Measurements from ENCODE around the gene DIPK1C. TPM values are rescaled to one million over a fixed set of nuclear protein-coding genes. Genes with fewer than 3 reads are reported as not detected.

DIPK1C gene
- total RNA-seq, 1 donor from 2014 or later, result not detected

DNA sequence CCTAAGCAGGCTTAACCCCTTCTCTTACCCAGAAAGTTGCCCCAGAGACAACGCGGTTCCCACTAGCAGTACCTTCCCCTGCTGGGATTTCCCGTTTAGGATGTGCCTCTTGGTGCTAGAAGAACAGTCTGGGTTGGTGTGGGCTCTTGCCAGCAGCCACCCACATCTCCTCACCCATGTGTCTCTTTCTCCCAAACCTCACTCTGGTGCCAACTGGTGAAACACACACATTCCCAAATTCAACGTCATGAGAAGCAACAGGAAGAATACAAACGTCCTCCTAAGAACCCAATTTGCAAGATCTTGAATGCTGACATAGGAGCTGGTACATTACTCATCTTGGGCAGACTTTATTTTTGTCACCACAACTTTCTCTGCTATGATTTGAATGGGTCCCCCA, 36.2 kb downstream of the DIPK1C start:
- no peak for DNase-seq (ENCODE audit: low read depth, low spot score)

DNA sequence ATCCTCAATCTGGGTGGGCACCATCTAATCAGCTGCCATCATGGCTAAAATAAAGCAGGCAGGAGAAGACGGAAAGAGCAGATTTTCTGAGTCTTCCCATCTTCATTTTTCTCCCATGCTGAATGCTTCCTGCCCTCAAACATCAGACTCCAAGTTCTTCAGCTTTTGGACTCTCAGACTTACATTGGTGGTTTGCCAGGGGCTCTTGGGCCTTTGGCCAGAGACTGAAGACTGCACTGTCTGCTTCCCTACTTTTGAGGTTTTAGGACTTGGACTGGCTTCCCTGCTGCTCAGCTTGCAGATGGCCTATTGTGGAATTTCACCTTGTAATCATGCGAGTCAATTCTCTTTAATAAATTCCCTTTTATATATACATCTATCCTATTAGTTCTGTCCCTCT, 36.6 kb downstream of the DIPK1C start:
- DNase-seq (ENCODE audit: low read depth, low spot score), result no peak

DNA sequence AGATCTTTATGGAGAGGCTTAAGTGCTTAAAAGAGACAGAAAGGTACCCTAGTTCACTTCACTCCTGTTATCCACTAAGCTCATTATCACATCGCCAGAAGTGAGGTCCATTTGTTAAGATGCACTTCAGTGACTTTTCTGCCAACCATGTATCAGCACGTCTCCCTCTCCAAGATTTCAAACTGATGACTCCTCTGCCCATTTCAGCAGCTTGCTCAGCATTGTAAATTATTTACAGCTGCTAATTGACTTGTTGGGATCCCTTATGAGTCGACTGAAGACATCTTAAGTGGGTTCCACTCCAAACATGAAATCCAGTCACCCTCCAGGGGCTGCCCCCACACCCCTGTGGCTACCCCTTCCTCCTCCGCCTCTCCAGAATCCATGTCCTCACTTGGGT, 37.3 kb downstream of the DIPK1C start:
- DNase-seq (ENCODE audit: low read depth, low spot score), result no peak

DNA sequence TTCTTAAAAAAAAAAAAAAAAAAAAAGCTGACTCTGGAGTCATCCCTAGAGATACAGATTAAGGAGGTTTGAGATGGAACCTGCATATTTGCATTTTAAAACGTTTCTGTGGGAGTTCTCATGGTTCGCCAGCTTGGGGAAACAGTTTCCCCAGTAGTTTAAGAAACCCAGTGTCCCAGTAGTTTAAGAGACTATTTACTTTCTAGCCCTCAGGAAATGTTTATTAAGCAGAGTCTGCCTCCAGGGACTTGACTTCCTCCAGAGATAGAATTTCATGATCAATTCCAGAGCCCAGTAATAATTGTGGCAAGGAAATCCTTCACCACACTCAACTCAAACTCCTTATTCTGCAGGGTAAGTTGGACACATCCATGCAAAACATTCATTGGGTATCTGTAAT, 39.1 kb downstream of the DIPK1C start:
- no peak for DNase-seq (ENCODE audit: low read depth, low spot score)

DNA sequence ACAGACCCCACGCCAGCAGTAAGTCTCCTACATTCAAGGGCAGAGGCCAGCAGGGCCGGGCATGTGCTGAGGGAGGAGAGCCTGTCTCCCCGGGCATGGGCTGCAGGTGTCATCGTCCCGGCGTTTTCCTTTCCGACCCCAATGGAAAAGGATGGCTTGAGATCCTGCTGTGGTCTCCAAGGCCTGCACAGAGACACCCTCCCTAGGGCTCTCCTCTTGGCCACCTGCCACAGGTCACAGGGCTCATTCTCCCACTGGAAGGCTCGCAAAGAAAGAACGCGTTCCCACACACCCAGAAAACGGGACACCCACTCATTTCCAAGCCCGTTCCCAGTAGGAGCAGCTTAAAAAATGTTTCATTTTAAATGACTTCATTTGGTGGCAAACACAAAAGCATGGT, 41.0 kb downstream of the DIPK1C start:
- no peak for DNase-seq (ENCODE audit: low read depth, low spot score)

DNA sequence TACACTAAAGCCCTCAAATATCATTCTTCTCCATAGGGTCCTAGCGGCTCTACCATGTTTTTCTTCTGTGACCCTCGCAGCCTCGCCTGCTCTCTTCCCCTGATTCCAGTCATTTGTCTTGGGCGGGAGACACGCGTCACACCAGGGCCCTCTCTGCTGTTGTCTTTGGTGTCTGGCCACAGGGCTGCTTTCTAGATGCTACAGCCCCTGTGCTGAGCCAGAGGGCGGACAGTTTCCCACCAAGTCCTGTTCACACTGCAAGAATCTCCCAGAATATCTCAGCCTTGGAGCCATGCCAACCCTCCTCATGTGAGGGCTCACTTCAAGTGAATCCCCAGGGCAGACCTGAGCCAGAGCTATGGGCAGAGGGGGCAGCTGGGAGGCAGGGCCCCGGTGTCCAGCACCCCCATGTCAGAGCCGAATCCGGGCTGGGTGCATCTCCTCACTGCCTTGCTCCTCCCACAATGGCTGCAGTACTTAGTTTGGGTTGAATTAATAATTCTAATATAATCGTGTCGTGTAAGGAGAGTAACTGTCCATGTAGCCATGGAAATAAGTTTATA, 42.1 kb downstream of the DIPK1C start:
- DNase-seq (ENCODE audit: low read depth, low spot score), result no peak

DNA sequence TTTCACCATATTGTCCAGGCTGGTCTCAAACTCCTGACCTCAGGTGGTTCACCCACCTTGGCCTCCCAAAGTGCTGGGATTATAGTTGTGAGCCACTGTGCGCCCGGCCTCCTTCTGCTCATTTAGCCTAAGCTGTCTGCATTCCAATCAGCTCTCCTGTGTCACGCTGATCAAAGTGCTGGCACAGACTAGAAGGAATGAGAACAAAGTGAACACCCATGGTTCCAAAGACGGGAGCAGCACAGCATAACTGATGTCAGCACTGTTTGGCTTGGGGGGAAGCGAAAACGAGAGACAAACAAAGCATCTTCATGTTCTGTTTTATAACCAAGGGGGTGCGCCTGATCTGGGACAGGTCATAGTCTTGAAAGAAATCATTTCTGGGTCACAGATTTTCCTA, 43.3 kb downstream of the DIPK1C start:
- DNase-seq (ENCODE audit: low read depth, low spot score), result no peak

DNA sequence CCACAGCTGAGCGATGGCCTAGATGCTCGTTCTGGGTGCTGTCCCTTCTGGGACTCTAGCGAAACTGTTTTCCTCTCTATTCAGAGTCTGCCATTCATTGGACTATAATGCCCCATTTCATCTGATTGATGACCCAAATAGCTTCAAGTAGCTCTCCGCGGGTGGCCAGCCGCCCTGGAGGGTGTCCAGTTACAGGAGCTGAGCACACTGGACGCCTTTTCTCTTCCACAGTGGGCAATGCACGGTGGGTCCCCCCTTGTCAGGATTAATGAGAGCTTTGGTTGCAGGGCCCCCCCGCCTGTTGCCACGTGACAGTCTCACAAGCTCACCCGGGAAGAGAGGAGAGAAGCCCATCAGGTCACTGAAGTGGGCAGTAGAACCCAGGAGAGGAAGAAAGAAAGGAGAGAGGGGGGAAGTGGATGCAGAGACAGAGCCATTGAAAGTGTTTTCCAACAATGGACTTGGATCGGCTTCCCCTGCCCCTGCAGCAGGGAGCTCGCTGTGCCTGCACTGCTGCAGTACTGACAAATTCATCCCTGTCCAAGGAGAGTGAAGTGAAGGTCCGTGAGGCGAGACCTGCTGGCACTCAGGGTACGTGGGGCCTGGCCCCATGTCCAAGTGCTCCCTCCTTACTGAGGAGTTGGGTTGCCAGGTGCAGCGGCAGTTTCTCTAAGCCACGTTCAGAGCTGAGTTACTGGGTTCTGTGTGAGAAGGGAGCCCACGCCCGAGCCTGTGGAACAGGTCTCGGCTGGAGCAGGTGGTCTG, 44.8 kb downstream of the DIPK1C start:
- no peak for DNase-seq (ENCODE audit: low read depth, low spot score)

DNA sequence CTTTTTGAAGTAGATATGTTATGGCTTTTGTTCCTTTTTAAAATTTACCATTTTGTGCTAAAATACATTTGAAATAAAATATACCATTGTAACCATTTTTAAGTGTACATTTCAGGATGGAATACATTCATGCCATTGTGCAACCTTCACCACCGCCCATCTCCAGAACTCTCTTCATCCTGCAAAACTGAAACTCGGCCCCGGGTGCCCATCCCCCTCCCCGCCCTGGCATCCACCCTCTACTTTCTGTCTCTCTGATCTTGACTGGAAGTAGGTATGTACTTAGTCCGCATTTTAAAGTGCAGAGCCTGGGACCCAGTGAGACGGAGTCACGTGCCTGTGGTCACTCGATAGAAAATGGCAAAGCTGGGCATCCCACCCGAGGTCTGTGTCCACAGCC, 45.6 kb downstream of the DIPK1C start:
- no peak for DNase-seq (ENCODE audit: low read depth, low spot score)

DNA sequence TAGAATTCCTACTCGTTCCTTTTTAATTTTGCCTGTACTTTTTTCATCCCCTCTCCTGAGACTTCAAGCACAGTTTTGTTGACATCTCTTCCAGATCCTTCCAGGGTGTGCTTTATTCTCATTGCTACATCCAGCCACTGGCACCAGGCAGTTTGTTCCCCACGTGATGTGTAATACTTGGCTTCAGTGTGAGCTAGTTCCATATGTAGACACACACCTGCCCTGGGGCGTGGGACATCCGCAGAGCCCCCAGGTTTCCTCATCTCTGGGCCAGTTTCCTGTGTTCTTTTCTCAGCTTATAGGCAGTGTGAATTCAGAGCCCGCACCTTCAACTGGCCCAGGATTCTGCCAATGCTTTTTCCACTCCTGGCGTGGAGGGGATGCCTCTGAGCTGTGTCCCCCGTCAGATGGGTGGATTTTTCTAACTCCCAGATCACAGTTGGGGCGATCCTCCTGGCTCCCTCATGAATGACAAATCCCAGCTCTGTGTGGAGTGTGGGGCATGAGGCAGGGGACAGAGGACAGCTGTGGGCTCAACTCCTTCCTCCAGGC, 46.6 kb downstream of the DIPK1C start:
- no peak for DNase-seq (ENCODE audit: low read depth, low spot score)

DNA sequence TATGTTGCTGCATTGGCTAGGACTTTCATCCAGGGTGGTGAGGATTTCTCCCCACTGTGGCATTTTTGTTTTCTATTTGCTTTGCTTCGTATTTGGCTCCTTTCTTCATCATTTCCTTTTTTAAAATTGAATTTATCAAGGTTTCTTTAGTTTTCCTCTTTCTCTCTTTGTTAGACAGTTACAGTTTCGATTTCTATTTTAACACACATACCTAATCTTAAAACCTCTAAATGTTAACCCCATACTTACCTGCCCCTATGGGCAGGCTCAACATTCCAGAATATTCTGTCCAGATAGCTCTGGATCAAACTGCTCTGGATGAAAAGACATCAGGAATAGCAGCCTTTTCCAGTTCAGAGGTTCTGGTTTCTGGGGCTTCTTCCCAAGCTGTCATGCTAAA, 49.2 kb downstream of the DIPK1C start:
- DNase-seq (ENCODE audit: low read depth, low spot score), result no peak

DNA sequence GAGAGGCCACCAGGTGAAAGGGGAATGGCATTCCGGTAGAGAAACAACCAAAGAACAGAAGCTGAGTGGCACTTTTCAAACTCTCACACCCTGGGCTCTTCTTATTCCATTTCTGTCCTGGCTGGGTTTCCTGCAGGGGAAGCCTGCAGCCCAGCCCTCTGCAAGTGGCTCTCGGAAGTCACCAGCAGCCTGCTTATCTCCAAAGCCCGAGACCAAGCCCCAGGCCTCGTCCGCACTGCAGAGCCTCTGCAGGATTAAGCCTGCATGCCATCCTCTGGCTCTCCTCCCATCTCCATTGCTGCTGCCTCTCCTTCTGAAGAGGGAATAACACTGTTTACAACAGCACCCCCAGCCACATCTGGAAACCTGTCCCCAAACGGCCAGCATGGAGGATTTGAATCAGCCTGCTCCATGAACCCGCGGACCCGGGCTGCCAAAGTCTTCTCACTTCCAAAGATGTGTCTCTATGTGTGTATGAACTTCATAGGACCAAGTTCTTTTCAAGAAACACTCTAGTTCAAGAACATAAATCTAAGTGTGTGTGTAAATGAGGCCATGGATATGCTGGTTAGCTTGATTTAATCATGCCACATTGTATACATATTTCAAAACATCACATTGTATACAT, 54.2 kb downstream of the DIPK1C start:
- no peak for DNase-seq (ENCODE audit: low read depth, low spot score)

DNA sequence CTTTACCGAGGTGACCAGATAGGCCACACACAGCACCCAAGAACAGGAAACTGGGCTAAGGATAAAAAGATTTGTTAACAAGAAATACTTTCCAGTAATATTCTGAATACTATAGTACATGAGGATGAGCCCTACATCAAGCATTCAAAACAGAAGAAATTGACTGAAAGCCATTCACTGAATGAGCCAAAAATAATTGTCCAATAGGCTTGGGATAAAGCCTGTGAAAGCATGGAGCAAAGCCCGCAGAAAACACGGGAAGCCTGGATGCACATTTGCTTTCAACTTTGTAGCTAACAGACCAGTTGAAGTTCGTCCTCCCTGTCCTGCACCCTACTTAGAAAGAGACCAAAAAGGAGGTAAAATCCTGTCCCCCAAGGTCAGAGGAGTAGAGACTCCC, 56.3 kb downstream of the DIPK1C start:
- DNase-seq (ENCODE audit: low read depth, low spot score), result no peak

DNA sequence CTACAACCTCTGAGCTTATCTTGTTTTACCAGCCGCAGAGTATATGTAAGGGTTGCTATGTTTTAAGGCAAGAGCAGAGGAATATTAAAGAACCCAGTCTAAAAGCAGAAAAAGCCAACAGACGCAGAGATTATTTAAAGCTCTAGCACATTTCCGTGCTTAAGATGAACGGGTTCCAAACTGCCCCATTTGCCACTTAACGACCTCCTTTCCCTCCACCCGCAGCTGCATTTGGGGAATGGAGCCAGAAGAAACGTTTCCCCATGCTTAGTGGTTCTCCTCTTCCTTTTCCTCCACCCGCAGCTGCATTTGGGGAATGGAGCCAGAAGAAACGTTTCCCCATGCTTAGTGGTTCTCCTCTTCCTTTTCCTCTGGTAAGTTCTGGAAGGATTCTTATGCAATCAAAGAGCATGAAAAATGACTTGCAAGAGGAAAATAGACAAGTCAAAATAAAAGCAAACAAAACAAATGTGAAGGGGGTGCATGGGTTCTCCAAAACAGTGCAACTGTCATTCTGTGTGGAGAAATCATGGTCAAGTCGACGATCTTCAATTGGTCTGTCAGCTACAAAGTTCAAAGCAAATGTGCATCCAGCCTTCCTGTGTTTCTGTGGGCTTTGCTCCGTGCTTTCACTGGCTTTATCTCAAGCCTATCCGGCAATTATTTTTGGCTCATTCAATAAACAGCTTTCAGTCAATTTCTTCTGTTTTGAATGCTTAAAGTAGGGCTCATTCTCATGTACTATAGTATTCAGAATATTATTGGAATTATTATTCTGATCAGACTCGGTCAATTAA, 57.8 kb downstream of the DIPK1C start:
- no peak for DNase-seq (ENCODE audit: low read depth, low spot score)

DNA sequence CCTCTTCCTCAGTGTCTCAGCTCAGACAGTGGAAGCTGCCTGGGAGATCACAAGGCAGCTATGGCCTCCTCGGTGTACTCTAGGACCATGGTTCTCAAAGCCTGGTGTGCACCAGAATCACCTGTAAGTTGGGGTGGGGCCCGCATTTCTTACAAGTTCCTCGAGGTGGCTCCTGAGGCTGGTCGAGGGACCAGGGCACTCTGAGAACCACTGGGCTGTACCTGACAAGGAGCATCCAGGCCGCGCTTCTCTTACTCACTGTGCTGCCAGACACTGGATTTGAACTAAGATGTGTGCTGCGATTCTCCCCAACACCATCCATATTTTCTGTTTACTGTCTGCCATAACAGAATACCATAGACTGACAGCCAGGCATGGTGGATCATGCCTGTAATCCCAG, 59.5 kb downstream of the DIPK1C start:
- no peak for DNase-seq (ENCODE audit: low read depth, low spot score)

DNA sequence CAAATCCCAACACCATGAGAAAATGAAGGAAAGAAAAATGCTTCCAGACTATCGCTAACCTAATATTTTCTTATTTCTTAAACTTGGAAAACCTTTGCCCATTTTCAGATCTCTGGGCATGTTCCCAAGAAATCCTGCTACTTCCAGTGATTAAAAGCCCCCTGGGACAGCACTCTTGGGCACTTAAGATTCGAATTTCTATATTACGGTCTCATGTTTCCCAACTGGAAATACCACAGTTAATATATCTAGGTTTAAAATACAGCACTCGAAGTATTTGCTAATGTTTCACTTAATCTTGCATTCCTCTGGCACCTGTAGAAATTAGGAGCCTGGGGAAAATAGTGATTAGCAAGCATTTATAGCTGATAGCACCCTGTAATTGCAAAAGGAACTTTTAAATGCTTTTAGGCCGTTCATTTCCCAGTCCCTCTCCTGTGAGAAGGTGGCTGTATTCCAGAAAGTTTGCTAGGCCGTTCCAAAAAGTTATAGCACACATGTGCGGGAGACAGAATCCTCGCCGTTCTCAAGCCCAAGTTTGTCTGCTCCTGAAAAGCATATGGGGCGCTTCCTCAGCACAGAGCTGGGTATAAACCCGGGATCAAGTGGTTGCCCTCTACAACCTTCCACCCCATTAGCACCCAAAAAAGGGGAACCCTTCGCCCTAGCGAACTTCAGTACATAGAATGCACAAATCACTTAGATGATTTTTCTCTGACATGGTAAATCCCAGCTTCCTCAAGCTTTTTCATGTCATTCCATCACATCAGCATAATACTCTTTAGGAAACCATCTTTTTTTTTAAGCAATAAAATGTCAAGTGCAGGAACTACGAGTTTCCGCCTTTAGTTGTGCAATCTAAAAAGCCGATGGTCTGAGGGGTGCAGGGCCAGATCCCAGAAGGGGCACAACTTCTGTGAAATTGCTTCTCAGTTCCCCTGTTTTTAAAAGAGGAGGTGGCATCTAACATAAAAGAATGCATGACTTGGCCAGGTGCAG, 60.6 kb downstream of the DIPK1C start:
- no peak for DNase-seq (ENCODE audit: low read depth, low spot score)

DNA sequence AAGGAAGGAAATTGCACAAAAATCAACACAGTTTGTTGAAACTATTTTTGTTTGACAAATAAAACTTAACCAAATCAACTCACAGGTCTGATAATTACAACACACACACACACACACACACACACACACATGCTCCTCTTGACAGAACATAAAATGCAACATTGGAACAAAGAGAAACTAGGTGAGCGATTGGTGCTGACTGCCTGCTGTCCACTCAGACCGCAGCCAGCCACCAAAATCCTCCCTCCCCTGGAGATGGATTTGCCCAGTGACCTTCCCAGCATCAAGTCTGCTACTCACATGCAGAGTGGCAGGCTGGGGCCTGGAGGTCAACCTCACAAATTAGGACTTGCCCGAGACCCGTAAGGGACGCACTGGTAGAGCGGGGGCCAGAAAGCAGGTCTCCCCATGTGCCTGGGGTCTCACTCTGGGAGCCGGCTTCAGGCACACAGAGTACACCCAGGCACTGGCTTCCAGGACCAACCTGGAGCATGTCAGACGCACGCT, 61.4 kb downstream of the DIPK1C start:
- DNase-seq (ENCODE audit: low read depth, low spot score), result no peak

DNA sequence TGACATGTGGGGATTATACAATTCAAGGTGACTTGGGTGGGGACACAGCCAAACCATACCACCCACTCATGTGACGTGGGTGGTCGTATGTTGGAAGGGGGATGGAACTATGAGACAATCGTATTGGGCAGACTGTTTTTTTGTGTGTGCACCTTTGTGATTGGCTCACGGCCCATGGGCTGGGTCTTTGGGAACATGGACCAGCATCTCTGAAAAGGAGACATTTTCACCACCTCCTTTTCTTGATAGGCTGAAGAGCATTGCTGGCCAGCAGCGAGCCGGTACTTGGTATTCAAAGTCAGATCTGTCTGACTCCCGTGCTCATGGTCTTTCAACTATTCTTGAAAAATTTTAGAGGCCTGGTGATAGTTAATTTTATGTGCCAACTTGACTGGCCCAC, 62.1 kb downstream of the DIPK1C start:
- DNase-seq (ENCODE audit: low read depth, low spot score), result no peak

DNA sequence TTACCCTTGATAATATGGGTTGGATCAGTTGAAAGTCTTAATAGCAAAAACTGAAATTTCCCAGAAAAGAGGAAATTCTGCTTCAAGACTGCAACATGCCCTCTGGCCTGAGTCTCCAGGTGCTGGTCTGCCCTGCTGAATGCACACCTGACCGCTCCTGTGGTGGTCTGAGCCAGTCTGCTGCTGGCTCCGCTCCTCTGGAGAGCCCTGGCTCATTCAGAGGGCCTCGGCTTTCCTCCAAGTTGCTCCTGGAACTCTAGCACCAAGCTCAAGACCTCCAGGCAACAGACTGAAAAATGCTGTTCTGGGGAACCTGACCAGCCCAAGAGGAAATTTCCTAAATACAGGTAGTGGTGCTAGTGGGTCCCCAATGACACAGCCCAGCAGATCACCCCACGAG, 64.8 kb downstream of the DIPK1C start:
- no peak for DNase-seq (ENCODE audit: low read depth, low spot score)

DNA sequence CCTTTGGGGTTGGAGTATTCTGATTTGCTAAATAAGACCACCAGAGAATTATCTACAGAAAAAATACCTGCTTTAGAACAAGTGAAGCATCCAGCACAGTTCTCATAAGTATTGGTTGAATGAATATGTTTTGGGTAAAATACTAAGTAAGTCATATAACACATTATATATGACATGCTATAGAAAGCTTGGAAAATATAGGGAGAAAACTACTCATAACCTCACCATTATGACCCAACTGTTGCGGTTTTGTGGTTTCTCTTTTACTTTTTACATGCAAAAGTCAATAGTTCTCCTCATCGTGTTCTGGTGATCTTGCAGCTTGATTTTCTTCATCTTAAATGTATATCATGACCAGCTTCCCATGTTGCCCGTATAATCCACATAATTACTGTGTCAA, 66.2 kb downstream of the DIPK1C start:
- DNase-seq (ENCODE audit: low read depth, low spot score), result no peak

DNA sequence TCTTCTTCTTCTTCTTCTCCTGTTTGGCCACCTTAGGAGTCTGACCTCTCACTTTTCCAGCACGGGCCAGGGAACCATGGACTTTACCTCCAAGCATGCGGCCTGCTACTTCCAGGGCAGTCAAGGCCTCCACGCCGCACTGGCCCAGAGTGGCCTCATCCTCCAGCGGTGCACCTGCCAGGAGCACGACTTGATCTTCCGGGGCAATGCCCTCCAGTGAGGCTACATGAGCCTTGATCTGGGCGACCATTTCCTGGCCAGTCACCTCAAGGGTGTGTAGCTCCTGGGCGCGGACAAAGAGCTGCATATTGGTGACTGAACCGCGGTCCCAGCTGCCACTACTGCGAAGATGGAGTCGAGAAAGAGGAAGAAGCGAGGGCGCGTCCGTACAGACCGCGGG, 67.1 kb downstream of the DIPK1C start:
- DNase-seq (ENCODE audit: low read depth, low spot score), result no peak
